GM21786 (cell line): ENCODE measurements around the gene SF3B6.
"Not testable (repeated sequence)": the region's sequence is repeated elsewhere in the genome, so short reads cannot be mapped to it uniquely, and the experiment has no call there.

Experiments used
- ATAC-seq: cut with Tn5 transposase; IDR thresholded peaks from one replicate; pipeline ENCODE4 v1.9.1; 2021; ENCODE audit not compliant: unreplicated experiment

The SF3B6 gene

GRCh38 chr2:24054366-24055010 is 21.6 kb downstream of the SF3B6 start:
- no peak for ATAC-seq

GRCh38 chr2:24052951-24053350 is 23.2 kb downstream of the SF3B6 start:
- no peak for ATAC-seq

- no peak for ATAC-seq
Measured at GRCh38 chr2:24051833-24052232, 24.3 kb downstream of the SF3B6 start.

GRCh38 chr2:24050041-24050979 is 25.8 kb downstream of the SF3B6 start:
- no peak for ATAC-seq

GRCh38 chr2:24049485-24050021 is 26.6 kb downstream of the SF3B6 start, which contains the start of gene FKBP1B:
TSS of gene FKBP1B (plus strand) at chr2:24049741. CDS start at chr2:24049850, 109 bp downstream.
- ATAC-seq = no peak

GRCh38 chr2:24048769-24049484 is 27.2 kb downstream of the SF3B6 start:
- ATAC-seq = no peak

- no peak for ATAC-seq
Measured at GRCh38 chr2:24047703-24048033, 28.5 kb downstream of the SF3B6 start.

- ATAC-seq = peak; percentile 100
Measured at GRCh38 chr2:24046930-24047702, 29.0 kb downstream of the SF3B6 start, which contains the start of gene WDCP. TSS of gene WDCP (minus strand) at chr2:24047391. CDS start at chr2:24039494, 7,897 bp downstream.

GRCh38 chr2:24046599-24046929 is 29.6 kb downstream of the SF3B6 start:
- ATAC-seq = no peak

- ATAC-seq = no peak
Measured at GRCh38 chr2:24045511-24046508, 30.3 kb downstream of the SF3B6 start.

GRCh38 chr2:24043133-24043532 is 33.0 kb downstream of the SF3B6 start:
- ATAC-seq = not testable (repeated sequence)

GRCh38 chr2:24040511-24040910 is 35.6 kb downstream of the SF3B6 start:
- no peak for ATAC-seq

GRCh38 chr2:24038786-24039499 is 37.2 kb downstream of the SF3B6 start:
- ATAC-seq = no peak

- no peak for ATAC-seq
Measured at GRCh38 chr2:24026233-24026632, 49.9 kb downstream of the SF3B6 start.

GRCh38 chr2:24024996-24025663 is 51.0 kb downstream of the SF3B6 start:
- ATAC-seq = no peak

GRCh38 chr2:24024018-24024417 is 52.1 kb downstream of the SF3B6 start:
- no peak for ATAC-seq

- no peak for ATAC-seq
Measured at GRCh38 chr2:24022975-24023575, 53.1 kb downstream of the SF3B6 start.
